Fibroblast of lung (primary cell): ENCODE results near the gene MRPL14. TPM values are rescaled to one million over a fixed set of nuclear protein-coding genes. Genes with fewer than 3 reads are reported as not detected.
"Not testable (repeated sequence)": the region's sequence is repeated elsewhere in the genome, so short reads cannot be mapped to it uniquely, and the experiment has no call there.

Source experiments
- DNase-seq, 2 donors: peaks; one replicate each; pipeline versions ENCODE4 v3.0.0 to v3.0.0-alpha.2; 2010; ENCODE audit warnings: low read depth in 2 of 2
- H2AFZ ChIP-seq: 2 replicates; pipeline ENCODE4 v1.5.1; 2012; ENCODE audit warnings: low read length, control low read depth, inconsistent platforms
- H3K27ac ChIP-seq: 2 replicates; pipeline ENCODE4 v1.5.1; 2011; ENCODE audit warnings: low read length, control low read depth; ENCODE audit not compliant: insufficient read depth
- H3K27me3 ChIP-seq: 2 replicates; pipeline ENCODE4 v1.5.1; 2011; ENCODE audit warnings: mild to moderate bottlenecking, low read length; ENCODE audit not compliant: control insufficient read depth, insufficient read depth
- H3K36me3 ChIP-seq: 2 replicates; pipeline ENCODE4 v1.5.1; 2011; ENCODE audit warnings: low read length; ENCODE audit not compliant: control insufficient read depth, insufficient read depth
- H3K4me1 ChIP-seq: 2 replicates; pipeline ENCODE4 v1.5.1; 2011; ENCODE audit warnings: low read length; ENCODE audit not compliant: control insufficient read depth, insufficient read depth; ENCODE audit errors: extremely low read depth
- H3K4me2 ChIP-seq: 2 replicates; pipeline ENCODE4 v1.5.1; 2011; ENCODE audit warnings: low read length, control low read depth; ENCODE audit not compliant: insufficient read depth; ENCODE audit errors: extremely low read depth
- H3K4me3 ChIP-seq, 4 experiments: fragments of 200-600 bp in 1 of 4; sonication (generic) in 1 of 4; replicated peaks in 1 of 4; 2 replicates each; pipeline ENCODE4 v1.5.1; 2011 to 2016; ENCODE audit warnings: low read length in 4 of 4, low read depth in 3 of 4, mild to moderate bottlenecking in 3 of 4, control low read depth in 2 of 4, inconsistent platforms in 1 of 4, mixed read lengths in 1 of 4; ENCODE audit not compliant: insufficient read depth in 1 of 4; ENCODE audit errors: control extremely low read depth in 1 of 4
- H3K79me2 ChIP-seq: 2 replicates; pipeline ENCODE4 v1.5.1; 2012; ENCODE audit warnings: mild to moderate bottlenecking, low read length, inconsistent platforms; ENCODE audit not compliant: control insufficient read depth, insufficient read depth
- H3K9ac ChIP-seq: 2 replicates; pipeline ENCODE4 v1.5.1; 2011; ENCODE audit warnings: mild to moderate bottlenecking, low read length, control low read depth; ENCODE audit not compliant: insufficient read depth
- H3K9me3 ChIP-seq: 2 replicates; pipeline ENCODE4 v1.5.1; 2012; ENCODE audit warnings: low read depth, low read length; ENCODE audit not compliant: control insufficient read depth, insufficient read depth
- H4K20me1 ChIP-seq: 2 replicates; pipeline ENCODE4 v1.5.1; 2011; ENCODE audit warnings: low read length; ENCODE audit not compliant: control insufficient read depth, insufficient read depth; ENCODE audit errors: extremely low read depth
- CTCF ChIP-seq, 2 donors: IDR thresholded peaks in 1 of 2; conservative IDR thresholded peaks in 1 of 2; 1 replicate in 1 of 2; 2 replicates in 1 of 2; pipeline ENCODE4 v1.5.1; 2011 to 2012; ENCODE audit warnings: low read length in 2 of 2, control low read depth in 1 of 2, inconsistent platforms in 1 of 2, low read depth in 1 of 2, mild to moderate bottlenecking in 1 of 2
- EZH2 ChIP-seq: IDR thresholded peaks from 2 replicates; pipeline ENCODE4 v1.5.1; 2012; ENCODE audit warnings: low read length, control low read depth, mild to moderate bottlenecking; ENCODE audit errors: missing control alignments
- polyA plus RNA-seq, 2 donors: library from polyadenylated mRNA; depleted of rRNA in 1 of 2; stranded (reverse) in 1 of 2; unstranded in 1 of 2; fragments of >200 nt; gene quantifications; 2 replicates each; pipeline ENCODE4 v1.2.1, GENCODE V29; 2011 to 2012; ENCODE audit warnings: missing spikeins in 1 of 2
- total RNA-seq: library from RNA; depleted of rRNA; stranded (reverse); fragments of >200 nt; gene quantifications from 2 replicates; pipeline ENCODE4 v1.2.1, GENCODE V29; 2014

The MRPL14 gene
- total and polyA plus RNA-seq, 2 donors (not counting 1 experiment from before 2014, with no cell fraction given), result 36.2 to 60.6 TPM

DNA sequence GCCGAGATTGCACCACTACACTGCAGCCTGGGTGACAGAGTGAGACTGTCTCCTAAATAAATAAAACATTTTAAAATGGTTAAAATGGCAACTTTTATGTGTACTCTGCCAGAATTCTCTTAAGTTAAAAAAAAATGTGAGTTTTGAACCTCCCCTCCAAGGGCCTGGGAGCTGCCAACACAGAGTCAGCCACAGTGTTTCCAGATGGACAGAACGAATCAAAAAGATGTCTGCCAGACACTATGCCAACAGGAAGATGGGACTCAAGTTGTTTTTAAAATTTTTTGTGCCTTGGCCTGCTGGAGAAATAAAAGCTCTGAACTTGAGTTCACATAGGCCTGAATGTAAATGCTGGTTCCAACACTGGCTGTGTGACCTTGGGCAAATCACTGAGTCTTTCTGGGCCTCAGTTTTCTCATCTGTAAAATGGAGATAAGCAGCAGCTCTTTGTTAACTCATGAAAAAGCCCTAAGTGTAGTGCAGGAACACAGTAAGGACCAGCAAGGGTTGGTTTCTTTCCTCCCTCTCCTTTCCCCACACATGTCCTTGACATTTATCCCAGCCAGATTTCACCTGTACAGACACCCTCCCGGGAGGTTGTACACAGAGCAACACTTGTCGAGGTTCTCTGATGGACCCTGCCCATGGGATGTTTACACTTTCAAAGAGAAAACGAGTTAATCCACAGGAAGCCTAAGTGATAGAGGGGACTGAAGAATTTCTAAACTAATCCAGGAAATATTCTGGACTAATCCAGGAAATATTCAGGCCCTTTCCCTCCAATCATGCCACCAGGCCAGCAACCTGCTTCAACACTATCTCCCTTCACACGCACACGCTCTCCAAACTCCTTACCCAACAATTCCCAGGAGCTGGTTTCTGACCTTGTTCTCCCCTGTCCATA, 35.0 kb downstream of the MRPL14 start:
- DNase-seq, result no peak
- Histone ChIP-seq H3K4me2 (no peak overlapping the region), H3K79me2 (no peaks in the 10 kb centered on the region), H3K4me3 (no peak overlapping the region), H4K20me1 (no peaks in the 10 kb centered on the region), H3K27ac (no peak overlapping the region), H2AFZ (no peak overlapping the region), H3K27me3 (no peaks in the 10 kb centered on the region), H3K4me1 (no peaks in the 10 kb centered on the region), H3K36me3 (no peaks in the 10 kb centered on the region), H3K9me3 (no peaks in the 10 kb centered on the region), H3K9ac (no peak overlapping the region)
- TF ChIP-seq CTCF (conservative IDR thresholded peaks at IDR 0.05 in 1 of 2, IDR thresholded peaks at IDR 0.05 in 1 of 2; ENCODE audit: low read depth in 1 of 2, low read length in 2 of 2), result no peak
- no peak for TF ChIP-seq EZH2

- H3K79me2 ChIP-seq, H4K20me1 ChIP-seq, H3K27ac ChIP-seq, H3K9ac ChIP-seq, H3K4me3 ChIP-seq, H3K27me3 ChIP-seq, H3K4me2 ChIP-seq, H3K9me3 ChIP-seq, H3K36me3 ChIP-seq, H3K4me1 ChIP-seq, H2AFZ ChIP-seq, DNase-seq: not testable (repeated sequence)
These were observed 35.9 kb downstream of the MRPL14 start for GRCh38 chr6:44091356-44091755.

GRCh38 chr6:44090465-44090864, 36.8 kb downstream of the MRPL14 start:
- TF ChIP-seq EZH2 (no peak), CTCF (conservative IDR thresholded peaks at IDR 0.05 in 1 of 2, IDR thresholded peaks at IDR 0.05 in 1 of 2; ENCODE audit: low read depth in 1 of 2, low read length in 2 of 2) (no peak)
- H3K36me3 ChIP-seq, result no peaks in the 10 kb centered on the region

More at GRCh38 chr6:44090465-44090864, 36.8 kb downstream of the MRPL14 start:
- Histone ChIP-seq H3K4me1 (no peaks in the 10 kb centered on the region), H3K27ac (no peak overlapping the region), H4K20me1 (no peaks in the 10 kb centered on the region), H3K4me2 (no peak overlapping the region), H3K9ac (no peak overlapping the region), H3K4me3 (no peak overlapping the region), H3K9me3 (no peaks in the 10 kb centered on the region), H3K79me2 (no peaks in the 10 kb centered on the region), H3K27me3 (no peaks in the 10 kb centered on the region), H2AFZ (no peak overlapping the region)
- DNase-seq, result no peak
